ENCODE results near the gene ZFHX2. TPM values are rescaled to one million over a fixed set of nuclear protein-coding genes. Genes with fewer than 3 reads are reported as not detected.
A peak's percentile ranks its signal among the peaks of the same experiment; 100 is the strongest.

ZFHX2 gene
- total and polyA plus RNA-seq, 2 of the 13 experiments (the other 11 are each of a cell fraction or from before 2014, with no cell fraction given): 0.17 to 0.44 TPM

DNA sequence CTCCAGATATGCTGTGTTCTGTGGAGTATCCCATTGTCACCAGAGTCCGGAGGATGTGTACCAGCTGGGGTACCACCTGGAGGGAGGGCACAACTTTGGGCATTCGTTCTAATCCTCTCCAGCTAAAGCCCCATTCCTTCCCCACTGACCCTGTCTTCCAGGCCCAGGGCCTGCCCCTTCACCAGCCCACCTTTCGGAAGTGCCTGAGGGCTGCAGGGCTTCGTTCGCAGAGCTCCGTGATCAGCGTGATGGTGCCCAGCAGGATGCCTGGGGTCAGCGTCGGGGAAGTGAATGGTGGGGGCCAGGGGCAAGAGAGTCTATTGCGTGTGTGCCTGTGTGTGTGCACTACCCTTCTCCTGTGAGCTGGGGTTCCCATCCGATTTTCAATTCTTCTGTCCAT is 14.1 kb upstream of the ZFHX2 start (continued):
- TF ChIP-seq, protein P1, sequence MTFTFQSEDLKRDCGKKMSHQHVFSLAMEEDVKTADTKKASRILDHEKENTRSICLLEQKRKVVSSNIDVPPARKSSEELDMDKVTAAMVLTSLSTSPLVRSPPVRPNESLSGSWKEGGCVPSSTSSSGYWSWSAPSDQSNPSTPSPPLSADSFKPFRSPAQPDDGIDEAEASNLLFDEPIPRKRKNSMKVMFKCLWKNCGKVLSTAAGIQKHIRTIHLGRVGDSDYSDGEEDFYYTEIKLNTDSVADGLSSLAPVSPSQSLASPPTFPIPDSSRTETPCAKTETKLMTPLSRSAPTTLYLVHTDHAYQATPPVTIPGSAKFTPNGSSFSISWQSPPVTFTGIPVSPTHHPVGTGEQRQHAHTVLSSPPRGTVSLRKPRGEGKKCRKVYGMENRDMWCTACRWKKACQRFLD (CRISPR knock-in tag; IDR thresholded peaks at IDR 0.05; ENCODE audit: borderline replicate concordance): no peak
- no peak for TF ChIP-seq PAX8 (CRISPR knock-in tag; IDR thresholded peaks at IDR 0.05; ENCODE audit: borderline replicate concordance)
- TF ChIP-seq ZFP62 (CRISPR knock-in tag; IDR thresholded peaks at IDR 0.05): 0 out of 2 replicates have a peak, but pooled peaks have one; percentile 32
- TF ChIP-seq JDP2 (CRISPR knock-in tag; IDR thresholded peaks at IDR 0.05; ENCODE audit: borderline replicate concordance): no peak
- TF ChIP-seq, protein P2, sequence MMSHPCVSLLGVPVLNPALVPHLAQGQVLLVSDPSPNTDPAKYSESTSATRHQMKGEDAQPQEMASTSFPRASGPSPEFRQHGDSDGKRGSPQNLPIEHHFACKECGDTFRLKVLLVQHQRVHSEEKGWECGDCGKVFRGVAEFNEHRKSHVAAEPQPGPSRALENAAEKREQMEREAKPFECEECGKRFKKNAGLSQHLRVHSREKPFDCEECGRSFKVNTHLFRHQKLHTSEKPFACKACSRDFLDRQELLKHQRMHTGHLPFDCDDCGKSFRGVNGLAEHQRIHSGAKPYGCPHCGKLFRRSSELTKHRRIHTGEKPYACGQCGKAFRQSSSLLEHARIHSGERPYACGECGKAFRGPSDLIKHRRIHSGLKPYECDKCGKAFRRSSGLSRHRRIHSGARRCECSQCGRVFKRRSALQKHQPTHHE (CRISPR knock-in tag; IDR thresholded peaks at IDR 0.05; ENCODE audit: borderline replicate concordance): no peak
- TF ChIP-seq SAFB2 (CRISPR knock-in tag; IDR thresholded peaks at IDR 0.05; ENCODE audit: borderline replicate concordance, low read depth): 0 out of 2 replicates have a peak, but pooled peaks have one; percentile 23
- TF ChIP-seq ERF (CRISPR knock-in tag; IDR thresholded peaks at IDR 0.05): no peak
- no peak for TF ChIP-seq FOXC1 (CRISPR knock-in tag; IDR thresholded peaks at IDR 0.05; ENCODE audit: borderline replicate concordance)
- TF ChIP-seq PHF5A (CRISPR knock-in tag; IDR thresholded peaks at IDR 0.05; ENCODE audit: low read depth, unreplicated experiment): no peak
- no peak for TF ChIP-seq HOXA7 (CRISPR knock-in tag; IDR thresholded peaks at IDR 0.05)
- TF ChIP-seq NFRKB (IDR thresholded peaks at IDR 0.05): no peak
- TF ChIP-seq ZNF10 (CRISPR knock-in tag; IDR thresholded peaks at IDR 0.05; ENCODE audit: borderline replicate concordance, low read depth): no peak
- no peak for TF ChIP-seq CTCF (CRISPR knock-in tag; IDR thresholded peaks at IDR 0.05)
- TF ChIP-seq, protein P3, sequence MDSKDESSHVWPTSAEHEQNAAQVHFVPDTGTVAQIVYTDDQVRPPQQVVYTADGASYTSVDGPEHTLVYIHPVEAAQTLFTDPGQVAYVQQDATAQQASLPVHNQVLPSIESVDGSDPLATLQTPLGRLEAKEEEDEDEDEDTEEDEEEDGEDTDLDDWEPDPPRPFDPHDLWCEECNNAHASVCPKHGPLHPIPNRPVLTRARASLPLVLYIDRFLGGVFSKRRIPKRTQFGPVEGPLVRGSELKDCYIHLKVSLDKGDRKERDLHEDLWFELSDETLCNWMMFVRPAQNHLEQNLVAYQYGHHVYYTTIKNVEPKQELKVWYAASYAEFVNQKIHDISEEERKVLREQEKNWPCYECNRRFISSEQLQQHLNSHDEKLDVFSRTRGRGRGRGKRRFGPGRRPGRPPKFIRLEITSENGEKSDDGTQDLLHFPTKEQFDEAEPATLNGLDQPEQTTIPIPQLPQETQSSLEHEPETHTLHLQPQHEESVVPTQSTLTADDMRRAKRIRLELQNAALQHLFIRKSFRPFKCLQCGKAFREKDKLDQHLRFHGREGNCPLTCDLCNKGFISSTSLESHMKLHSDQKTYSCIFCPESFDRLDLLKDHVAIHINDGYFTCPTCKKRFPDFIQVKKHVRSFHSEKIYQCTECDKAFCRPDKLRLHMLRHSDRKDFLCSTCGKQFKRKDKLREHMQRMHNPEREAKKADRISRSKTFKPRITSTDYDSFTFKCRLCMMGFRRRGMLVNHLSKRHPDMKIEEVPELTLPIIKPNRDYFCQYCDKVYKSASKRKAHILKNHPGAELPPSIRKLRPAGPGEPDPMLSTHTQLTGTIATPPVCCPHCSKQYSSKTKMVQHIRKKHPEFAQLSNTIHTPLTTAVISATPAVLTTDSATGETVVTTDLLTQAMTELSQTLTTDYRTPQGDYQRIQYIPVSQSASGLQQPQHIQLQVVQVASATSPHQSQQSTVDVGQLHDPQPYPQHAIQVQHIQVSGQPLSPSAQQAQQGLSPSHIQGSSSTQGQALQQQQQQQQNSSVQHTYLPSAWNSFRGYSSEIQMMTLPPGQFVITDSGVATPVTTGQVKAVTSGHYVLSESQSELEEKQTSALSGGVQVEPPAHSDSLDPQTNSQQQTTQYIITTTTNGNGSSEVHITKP (CRISPR knock-in tag; IDR thresholded peaks at IDR 0.05; ENCODE audit: low read depth): no peak
- TF ChIP-seq SRY (CRISPR knock-in tag; IDR thresholded peaks at IDR 0.05): 0 out of 2 replicates have a peak, but pooled peaks have one; percentile 12
- TF ChIP-seq IRF9 (CRISPR knock-in tag; IDR thresholded peaks at IDR 0.05; ENCODE audit: borderline replicate concordance): 0 out of 2 replicates have a peak, but pooled peaks have one; percentile 58
- TF ChIP-seq, protein P4, sequence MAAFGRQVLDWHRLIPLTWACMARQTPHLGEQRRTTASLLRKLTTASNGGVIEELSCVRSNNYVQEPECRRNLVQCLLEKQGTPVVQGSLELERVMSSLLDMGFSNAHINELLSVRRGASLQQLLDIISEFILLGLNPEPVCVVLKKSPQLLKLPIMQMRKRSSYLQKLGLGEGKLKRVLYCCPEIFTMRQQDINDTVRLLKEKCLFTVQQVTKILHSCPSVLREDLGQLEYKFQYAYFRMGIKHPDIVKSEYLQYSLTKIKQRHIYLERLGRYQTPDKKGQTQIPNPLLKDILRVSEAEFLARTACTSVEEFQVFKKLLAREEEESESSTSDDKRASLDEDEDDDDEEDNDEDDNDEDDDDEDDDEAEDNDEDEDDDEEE (CRISPR knock-in tag; IDR thresholded peaks at IDR 0.05): no peak
- TF ChIP-seq MZF1 (CRISPR knock-in tag; IDR thresholded peaks at IDR 0.05; ENCODE audit: borderline replicate concordance): no peak
- TF ChIP-seq ZNF564 (CRISPR knock-in tag; IDR thresholded peaks at IDR 0.05): no peak
- TF ChIP-seq SKI (IDR thresholded peaks at IDR 0.05; ENCODE audit: partially characterized antibody): no peak

Measured in HepG2 (cell line).